WERI-Rb-1 (cell line): ENCODE data around the gene OR4D6.

Experiments
- DNase-seq: peaks from one replicate; pipeline ENCODE4 v3.0.0-alpha.2; 2020
- H3K27ac ChIP-seq: fragments of 250-450 bp; sonication (Bioruptor Pico); 2 replicates; pipeline ENCODE4 v1.5.1; 2020; ENCODE audit warnings: mild to moderate bottlenecking, moderate library complexity
- H3K27me3 ChIP-seq: fragments of 250-450 bp; sonication (Bioruptor Pico); 2 replicates; pipeline ENCODE4 v1.5.1; 2021; ENCODE audit warnings: mild to moderate bottlenecking, low read depth, moderate library complexity; ENCODE audit not compliant: insufficient read depth, severe bottlenecking
- H3K36me3 ChIP-seq: fragments of 250-450 bp; sonication (Bioruptor Pico); 2 replicates; pipeline ENCODE4 v1.5.1; 2020; ENCODE audit warnings: mild to moderate bottlenecking, moderate library complexity
- H3K4me3 ChIP-seq: 2 replicates; pipeline ENCODE4 v1.5.1; 2011; ENCODE audit warnings: low read depth, mild to moderate bottlenecking, control low read depth, low read length
- H3K9me3 ChIP-seq: fragments of 250-450 bp; sonication (Bioruptor Pico); 2 replicates; pipeline ENCODE4 v1.5.1; 2021; ENCODE audit warnings: mild to moderate bottlenecking, moderate library complexity; ENCODE audit not compliant: severe bottlenecking
- CTCF ChIP-seq: IDR thresholded peaks from 2 replicates; pipeline ENCODE4 v1.5.1; 2011; ENCODE audit warnings: low read depth, mild to moderate bottlenecking, control low read depth, inconsistent platforms, low read length

The OR4D6 gene

GRCh38 chr11:59473015-59473414 lies 16.3 kb downstream of the OR4D6 start, which contains the start of gene OR4D10:
Gene OR4D10, plus strand, starts transcription at chr11:59473315. Its CDS starts 4,115 bp downstream, at chr11:59477430.
- no peaks in the 10 kb centered on the region for H3K9me3 ChIP-seq
- DNase-seq, result no peak
- H3K4me3 ChIP-seq, result no peak within 1 kb of the TSS
- no peak for TF ChIP-seq CTCF
- H3K36me3 ChIP-seq, result no peaks in the 10 kb centered on the region
- H3K27me3 ChIP-seq, result no peaks in the 10 kb centered on the region
- no peak within 1 kb of the TSS for H3K27ac ChIP-seq

- Histone ChIP-seq H3K4me3 (no peak overlapping the region), H3K9me3 (no peaks in the 10 kb centered on the region), H3K27ac (no peak overlapping the region), H3K36me3 (no peaks in the 10 kb centered on the region), H3K27me3 (no peaks in the 10 kb centered on the region)
- no peak for TF ChIP-seq CTCF
- DNase-seq, result no peak
These were observed 18.4 kb downstream of the OR4D6 start for GRCh38 chr11:59475176-59475575.

- no peak for DNase-seq
- Histone ChIP-seq H3K27ac (no peak overlapping the region), H3K27me3 (no peaks in the 10 kb centered on the region), H3K36me3 (no peaks in the 10 kb centered on the region), H3K9me3 (peaks cover 2% of the 10 kb centered on the region), H3K4me3 (no peak overlapping the region)
- TF ChIP-seq CTCF, result no peak
These were observed 23.1 kb downstream of the OR4D6 start for GRCh38 chr11:59479906-59480305.

GRCh38 chr11:59480359-59480758 lies 23.6 kb downstream of the OR4D6 start:
- peaks cover 2% of the 10 kb centered on the region for H3K9me3 ChIP-seq
- H3K36me3 ChIP-seq, result no peaks in the 10 kb centered on the region
- no peak overlapping the region for H3K27ac ChIP-seq
- no peak for TF ChIP-seq CTCF
- H3K27me3 ChIP-seq, result no peaks in the 10 kb centered on the region
- H3K4me3 ChIP-seq, result no peak overlapping the region
- no peak for DNase-seq

- Histone ChIP-seq H3K27me3 (no peaks in the 10 kb centered on the region), H3K27ac (no peak overlapping the region), H3K36me3 (no peaks in the 10 kb centered on the region), H3K4me3 (no peak overlapping the region), H3K9me3 (no peaks in the 10 kb centered on the region)
- no peak for TF ChIP-seq CTCF
- DNase-seq, result no peak
These were observed 45.2 kb downstream of the OR4D6 start for GRCh38 chr11:59501931-59502330.

GRCh38 chr11:59503276-59503675 lies 46.5 kb downstream of the OR4D6 start, which contains the start of gene OR4D11:
Gene OR4D11, plus strand, starts transcription at chr11:59503576. Its CDS starts 0 bp downstream, at chr11:59503576.
- TF ChIP-seq CTCF, result no peak
- Histone ChIP-seq H3K27me3 (no peaks in the 10 kb centered on the region), H3K9me3 (no peaks in the 10 kb centered on the region), H3K27ac (no peak within 1 kb of the TSS), H3K4me3 (no peak within 1 kb of the TSS), H3K36me3 (no peaks in the 10 kb centered on the region)
- DNase-seq, result no peak
